ENCODE measurements around the gene UBA1.

- no peak for TF ChIP-seq POLR2AphosphoS5 (IDR thresholded peaks at IDR 0.05)
- no peak for TF ChIP-seq CTCF (IDR thresholded peaks at IDR 0.05)
Measured at GRCh38 chrX:47240619-47241018, 47.0 kb downstream of the UBA1 start.
